Osteocyte (in vitro differentiated cells): ENCODE measurements around the gene NSUN4. TPM values are rescaled to one million over a fixed set of nuclear protein-coding genes. Genes with fewer than 3 reads are reported as not detected.

Source experiments
- DNase-seq: peaks from one replicate; pipeline ENCODE4 v3.0.0; 2021; ENCODE audit warnings: mixed read lengths; ENCODE audit not compliant: unreplicated experiment; ENCODE audit errors: extremely low spot score
- H3K27ac Mint-ChIP-seq: one replicate; pipeline ENCODE4 v1.8.0; 2021; ENCODE audit warnings: mild to moderate bottlenecking, mixed read lengths; ENCODE audit not compliant: unreplicated experiment
- H3K27me3 Mint-ChIP-seq: one replicate; pipeline ENCODE4 v1.8.0; 2021; ENCODE audit warnings: mixed read lengths; ENCODE audit not compliant: unreplicated experiment
- H3K36me3 Mint-ChIP-seq: one replicate; pipeline ENCODE4 v1.8.0; 2021; ENCODE audit warnings: mixed read lengths; ENCODE audit not compliant: unreplicated experiment
- H3K4me1 Mint-ChIP-seq: one replicate; pipeline ENCODE4 v1.8.0; 2021; ENCODE audit warnings: mixed read lengths; ENCODE audit not compliant: unreplicated experiment
- H3K4me3 Mint-ChIP-seq: one replicate; pipeline ENCODE4 v1.8.0; 2021; ENCODE audit warnings: mild to moderate bottlenecking, moderate library complexity, mixed read lengths; ENCODE audit not compliant: unreplicated experiment
- H3K9me3 Mint-ChIP-seq: one replicate; pipeline ENCODE4 v1.8.0; 2021; ENCODE audit warnings: mixed read lengths; ENCODE audit not compliant: unreplicated experiment
- total RNA-seq: library from RNA; stranded (reverse); gene quantifications from 2 replicates; pipeline ENCODE4 v1.2.1, GENCODE V29; 2021
- TF ChIP-seq, protein P1 (sequence below): fragments of 200-600 bp; sonication (generic); IDR thresholded peaks from 2 replicates; pipeline ENCODE4 v1.5.0; 2021; ENCODE audit warnings: antibody characterized with exemption, mild to moderate bottlenecking, moderate library complexity

NSUN4 gene
- total RNA-seq, 1 donor from 2014 or later, result 21.6 TPM

DNA sequence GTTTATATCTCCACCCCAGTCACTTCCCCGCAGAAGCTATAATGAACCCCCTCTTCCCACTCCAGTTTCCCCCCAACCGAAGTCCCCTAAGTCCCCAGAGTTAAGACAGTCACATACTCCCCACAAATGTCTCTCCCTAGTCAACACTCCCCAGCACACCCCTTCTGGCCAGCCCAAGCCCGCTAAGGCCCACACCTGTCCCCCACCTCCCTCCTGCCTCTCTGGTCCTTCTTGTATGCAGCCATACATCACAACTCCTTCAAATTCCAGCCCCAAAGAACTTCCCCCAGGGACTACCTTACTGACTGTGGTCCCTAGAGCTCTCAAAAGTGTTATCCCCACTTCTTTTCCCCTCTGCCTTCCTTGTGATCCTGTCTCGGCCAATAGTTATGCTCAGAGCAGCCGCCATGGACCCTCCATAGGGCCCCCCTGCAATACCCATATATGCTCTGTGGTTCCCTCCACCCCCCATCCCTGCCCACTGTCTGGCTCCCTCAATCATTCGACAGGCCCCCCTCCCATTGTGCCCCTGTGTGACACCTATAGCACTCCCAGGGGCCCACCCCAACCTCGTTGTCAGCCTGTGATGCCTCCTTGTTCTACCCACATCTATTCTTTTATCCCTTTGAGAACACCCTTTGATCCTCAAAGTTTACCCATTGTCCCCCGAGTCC is 2.2 kb downstream of the NSUN4 start:
- peak overlapping the region; percentile 20 for H3K27ac Mint-ChIP-seq

DNA sequence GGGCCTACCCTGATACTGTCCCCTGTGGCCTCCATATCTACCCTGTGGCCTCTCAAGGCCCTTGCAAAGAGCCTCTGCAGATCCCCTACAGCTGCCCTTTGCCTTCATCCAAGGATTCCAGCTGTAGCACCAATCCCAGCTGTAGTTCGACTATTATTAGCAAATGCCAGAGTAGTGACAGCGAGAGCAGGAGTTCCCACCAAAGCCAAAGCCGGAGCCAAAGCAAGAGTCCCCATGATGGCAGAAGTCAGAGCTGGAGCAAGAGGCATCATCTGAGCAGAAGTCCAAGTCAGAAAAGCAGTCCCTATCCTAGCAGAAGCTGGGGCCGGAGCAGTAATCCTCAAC is 2.7 kb downstream of the NSUN4 start:
- H3K27me3 Mint-ChIP-seq, result no peaks in the 10 kb centered on the region
- H3K27ac Mint-ChIP-seq, result no peak overlapping the region
- DNase-seq, result no peak
- H3K9me3 Mint-ChIP-seq, result no peaks in the 10 kb centered on the region
- peaks cover 36% of the 10 kb centered on the region for H3K4me1 Mint-ChIP-seq
- H3K36me3 Mint-ChIP-seq, result peaks cover 27% of the 10 kb centered on the region
- no peak overlapping the region for H3K4me3 Mint-ChIP-seq
- TF ChIP-seq, protein P1, sequence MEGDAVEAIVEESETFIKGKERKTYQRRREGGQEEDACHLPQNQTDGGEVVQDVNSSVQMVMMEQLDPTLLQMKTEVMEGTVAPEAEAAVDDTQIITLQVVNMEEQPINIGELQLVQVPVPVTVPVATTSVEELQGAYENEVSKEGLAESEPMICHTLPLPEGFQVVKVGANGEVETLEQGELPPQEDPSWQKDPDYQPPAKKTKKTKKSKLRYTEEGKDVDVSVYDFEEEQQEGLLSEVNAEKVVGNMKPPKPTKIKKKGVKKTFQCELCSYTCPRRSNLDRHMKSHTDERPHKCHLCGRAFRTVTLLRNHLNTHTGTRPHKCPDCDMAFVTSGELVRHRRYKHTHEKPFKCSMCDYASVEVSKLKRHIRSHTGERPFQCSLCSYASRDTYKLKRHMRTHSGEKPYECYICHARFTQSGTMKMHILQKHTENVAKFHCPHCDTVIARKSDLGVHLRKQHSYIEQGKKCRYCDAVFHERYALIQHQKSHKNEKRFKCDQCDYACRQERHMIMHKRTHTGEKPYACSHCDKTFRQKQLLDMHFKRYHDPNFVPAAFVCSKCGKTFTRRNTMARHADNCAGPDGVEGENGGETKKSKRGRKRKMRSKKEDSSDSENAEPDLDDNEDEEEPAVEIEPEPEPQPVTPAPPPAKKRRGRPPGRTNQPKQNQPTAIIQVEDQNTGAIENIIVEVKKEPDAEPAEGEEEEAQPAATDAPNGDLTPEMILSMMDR, result no peak

More for the DNA sequence above, 2.2 kb downstream of the NSUN4 start:
- TF ChIP-seq, protein P1, result no peak
- H3K4me3 Mint-ChIP-seq, result peak overlapping the region; percentile 99
- H3K4me1 Mint-ChIP-seq, result peaks cover 32% of the 10 kb centered on the region
- H3K9me3 Mint-ChIP-seq, result no peaks in the 10 kb centered on the region
- H3K36me3 Mint-ChIP-seq, result peaks cover 24% of the 10 kb centered on the region
- H3K27me3 Mint-ChIP-seq, result no peaks in the 10 kb centered on the region
- no peak for DNase-seq

DNA sequence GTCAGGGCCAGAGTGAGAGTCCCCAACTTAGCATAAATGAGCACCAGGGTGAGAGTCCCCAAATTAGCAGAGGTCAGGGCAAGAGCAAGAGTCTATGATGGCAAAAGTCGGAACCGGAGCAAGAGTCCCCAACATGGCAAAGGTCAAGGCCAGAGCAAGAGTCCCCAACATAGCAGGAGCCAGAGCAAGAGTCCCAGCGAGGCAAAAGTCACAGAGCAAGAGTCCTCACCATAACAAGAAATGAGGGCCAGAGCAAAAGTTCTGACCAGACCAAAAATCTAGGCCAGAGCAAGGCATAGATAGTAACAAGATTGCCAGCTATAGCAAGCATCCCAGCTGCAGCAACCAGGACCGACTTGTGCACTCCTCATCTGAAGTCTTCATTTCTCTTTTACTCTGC is 3.1 kb downstream of the NSUN4 start:
- Mint-ChIP-seq H3K4me1 (peaks cover 36% of the 10 kb centered on the region), H3K4me3 (no peak overlapping the region), H3K27me3 (no peaks in the 10 kb centered on the region), H3K9me3 (no peaks in the 10 kb centered on the region), H3K27ac (no peak overlapping the region), H3K36me3 (peaks cover 27% of the 10 kb centered on the region)
- DNase-seq, result no peak
- TF ChIP-seq, protein P1, result no peak

DNA sequence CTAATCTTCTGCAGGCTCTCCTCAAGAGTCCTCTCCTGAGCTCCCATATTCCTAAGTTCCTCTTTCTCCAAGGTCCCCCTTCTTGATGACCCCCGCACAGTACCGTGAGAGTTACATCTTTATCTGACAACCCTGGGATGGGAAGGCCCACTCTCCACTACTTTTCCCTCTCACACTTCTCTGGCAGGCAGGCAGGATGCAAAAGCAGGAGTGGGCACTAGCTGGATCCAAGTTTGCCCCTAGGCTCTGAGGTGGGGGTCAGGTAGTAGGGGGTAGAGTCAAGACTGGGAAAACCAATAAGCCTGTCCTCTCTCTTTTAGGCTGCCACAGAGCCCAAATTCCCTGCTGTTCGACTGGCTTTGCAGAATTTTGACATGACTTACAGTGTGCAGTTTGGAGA is 3.9 kb downstream of the NSUN4 start:
- no peaks in the 10 kb centered on the region for H3K27me3 Mint-ChIP-seq
- H3K4me1 Mint-ChIP-seq, result peaks cover 31% of the 10 kb centered on the region
- no peak overlapping the region for H3K4me3 Mint-ChIP-seq
- H3K36me3 Mint-ChIP-seq, result peaks cover 29% of the 10 kb centered on the region
- H3K9me3 Mint-ChIP-seq, result no peaks in the 10 kb centered on the region
- no peak for DNase-seq
- TF ChIP-seq, protein P1, result no peak
- no peak overlapping the region for H3K27ac Mint-ChIP-seq

DNA sequence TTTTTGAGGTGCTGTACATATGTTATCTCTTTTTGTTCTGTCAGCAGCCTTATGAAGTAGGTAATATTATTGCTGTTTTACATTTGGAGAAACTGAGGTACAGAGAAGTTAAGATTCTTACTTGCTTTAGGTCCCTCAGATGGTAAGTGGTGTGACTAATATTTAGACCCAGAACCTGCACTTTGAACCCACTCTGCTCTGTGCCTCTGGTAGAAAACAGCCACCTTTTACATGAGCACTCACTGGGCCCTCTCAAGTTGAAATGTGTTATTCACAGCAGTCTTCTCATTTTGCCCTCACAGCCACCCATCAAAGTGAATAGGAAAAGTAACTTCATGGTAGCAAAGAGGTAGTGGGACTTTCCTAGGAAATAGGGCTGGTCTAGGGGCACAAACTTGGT is 4.7 kb downstream of the NSUN4 start:
- Mint-ChIP-seq H3K27me3 (no peaks in the 10 kb centered on the region), H3K36me3 (peaks cover 32% of the 10 kb centered on the region), H3K9me3 (no peaks in the 10 kb centered on the region), H3K4me3 (no peak overlapping the region), H3K27ac (no peak overlapping the region), H3K4me1 (peaks cover 26% of the 10 kb centered on the region)
- no peak for DNase-seq
- TF ChIP-seq, protein P1, result no peak
